HG03460 (cell line): ENCODE data around the gene TRMT61B.
A peak's percentile ranks its signal among the peaks of the same experiment; 100 is the strongest.

ENCODE experiments used
- ATAC-seq: cut with Tn5 transposase; IDR thresholded peaks from one replicate; pipeline ENCODE4 v1.9.1; 2021; ENCODE audit not compliant: unreplicated experiment

Gene TRMT61B

GRCh38 chr2:28870146-28870891 is at the start of gene TRMT61B:
TRMT61B (minus strand) TSS chr2:28870309; CDS start chr2:28870277, 32 bp downstream.
- ATAC-seq, result peak; percentile 97

- ATAC-seq, result no peak
These were observed 45.8 kb upstream of the TRMT61B start for GRCh38 chr2:28915939-28916338.

DNA sequence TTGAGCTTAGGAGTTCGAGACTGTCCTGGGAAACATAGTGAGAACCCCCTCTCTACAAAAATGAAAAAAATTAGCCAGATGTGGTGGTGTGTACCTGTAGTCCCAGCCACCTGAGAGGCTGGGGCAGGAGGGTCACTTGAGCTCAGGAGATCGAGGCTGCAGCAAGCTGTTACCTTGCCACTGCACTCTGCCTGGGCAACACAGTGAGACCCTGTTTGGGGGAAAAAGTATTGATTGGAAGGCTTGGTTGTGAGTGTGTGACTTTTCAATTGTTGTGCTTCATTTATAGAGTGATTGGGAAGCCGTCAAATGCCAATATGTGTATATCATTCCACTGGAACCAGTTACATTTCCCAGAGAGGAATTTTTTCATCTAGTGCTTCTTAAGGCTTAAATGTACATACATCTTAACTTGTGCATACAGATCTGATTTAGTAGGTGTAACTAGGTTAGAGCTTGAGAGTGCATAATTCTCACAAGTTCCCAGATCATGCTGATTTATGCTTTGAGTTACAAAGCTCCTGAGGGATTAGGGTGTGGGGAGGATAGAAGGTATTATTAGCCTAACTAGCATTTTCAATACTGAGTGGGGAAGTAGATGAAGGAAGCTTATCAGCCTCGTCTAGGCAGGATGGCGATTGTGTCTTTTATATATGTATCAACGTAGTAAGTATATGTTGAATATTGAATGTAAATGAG is 39.7 kb upstream of the TRMT61B start:
- no peak for ATAC-seq

DNA sequence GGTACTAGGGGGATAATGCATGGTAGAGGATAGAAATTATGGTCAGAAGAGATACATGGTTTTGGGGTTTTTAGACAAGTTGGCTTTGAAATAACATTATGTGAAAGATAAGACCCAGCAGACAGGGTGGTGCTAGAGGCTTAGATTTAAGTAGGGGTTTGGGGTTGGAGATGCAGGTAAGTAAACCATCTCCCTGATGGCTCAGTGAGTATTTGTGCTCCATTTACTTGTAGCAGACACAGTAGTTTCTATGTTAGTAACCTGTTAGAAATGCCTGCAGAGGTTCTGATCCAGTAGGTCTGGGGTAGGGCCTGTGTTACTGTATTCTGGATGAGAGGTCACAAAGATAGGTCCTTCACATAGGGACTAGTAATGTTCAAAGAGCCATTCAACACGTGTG is 38.1 kb upstream of the TRMT61B start:
- no peak for ATAC-seq

DNA sequence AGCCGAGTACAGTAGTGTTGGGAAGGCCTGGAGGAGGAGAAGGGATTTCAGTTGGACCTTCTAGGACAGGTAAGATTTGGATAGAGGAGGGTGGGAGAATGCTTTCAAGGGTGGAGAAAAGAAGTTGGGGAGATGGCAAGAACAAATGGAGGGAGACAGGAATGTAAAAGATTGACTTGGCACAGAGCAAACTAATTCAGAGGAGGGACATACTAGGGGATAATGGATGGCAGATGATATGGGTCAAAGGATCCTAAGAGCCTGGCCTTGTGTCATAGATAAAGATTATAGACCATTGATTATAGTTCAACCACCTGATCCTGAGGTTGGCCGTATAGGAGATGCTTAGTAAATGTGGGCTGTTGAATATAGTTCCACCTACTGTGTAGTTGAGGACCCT is 36.7 kb upstream of the TRMT61B start:
- no peak for ATAC-seq

DNA sequence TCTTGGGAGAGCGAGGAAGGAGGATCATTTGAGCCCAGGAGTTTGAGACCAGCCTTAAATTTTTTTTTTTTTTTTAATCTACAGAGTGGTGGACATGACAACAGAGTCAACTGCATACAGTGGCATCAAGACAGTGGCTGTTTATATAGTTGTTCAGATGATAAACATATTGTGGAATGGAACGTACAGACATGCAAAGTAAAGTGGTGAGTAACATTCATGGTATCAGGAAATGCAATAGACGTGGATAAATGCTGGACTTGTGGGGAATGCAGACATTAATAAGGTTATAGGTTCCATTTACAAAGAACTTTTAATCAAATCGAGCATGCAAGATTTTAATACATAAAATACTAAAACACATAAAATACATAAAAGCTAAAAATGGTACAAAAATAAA is 36.3 kb upstream of the TRMT61B start:
- ATAC-seq, result no peak

DNA sequence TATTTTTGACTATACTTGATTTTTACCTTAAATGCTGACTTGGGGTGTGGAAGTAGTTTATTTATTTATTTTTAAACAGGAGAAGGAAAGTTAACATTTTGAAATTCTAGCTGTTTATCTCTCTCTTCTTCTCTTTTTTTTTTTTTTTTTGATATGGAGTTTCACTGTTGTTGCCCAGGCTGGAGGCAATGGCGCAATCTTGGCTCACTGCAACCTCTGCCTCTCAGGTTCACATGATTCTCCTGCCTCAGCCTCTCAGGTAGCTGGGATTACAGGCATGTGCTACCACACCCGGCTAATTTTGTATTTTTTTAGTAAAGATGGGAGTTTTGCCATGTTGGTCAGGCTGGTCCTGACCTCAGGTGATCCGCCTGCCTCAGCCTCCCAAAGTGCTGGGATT is 35.4 kb upstream of the TRMT61B start:
- ATAC-seq, result no peak

DNA sequence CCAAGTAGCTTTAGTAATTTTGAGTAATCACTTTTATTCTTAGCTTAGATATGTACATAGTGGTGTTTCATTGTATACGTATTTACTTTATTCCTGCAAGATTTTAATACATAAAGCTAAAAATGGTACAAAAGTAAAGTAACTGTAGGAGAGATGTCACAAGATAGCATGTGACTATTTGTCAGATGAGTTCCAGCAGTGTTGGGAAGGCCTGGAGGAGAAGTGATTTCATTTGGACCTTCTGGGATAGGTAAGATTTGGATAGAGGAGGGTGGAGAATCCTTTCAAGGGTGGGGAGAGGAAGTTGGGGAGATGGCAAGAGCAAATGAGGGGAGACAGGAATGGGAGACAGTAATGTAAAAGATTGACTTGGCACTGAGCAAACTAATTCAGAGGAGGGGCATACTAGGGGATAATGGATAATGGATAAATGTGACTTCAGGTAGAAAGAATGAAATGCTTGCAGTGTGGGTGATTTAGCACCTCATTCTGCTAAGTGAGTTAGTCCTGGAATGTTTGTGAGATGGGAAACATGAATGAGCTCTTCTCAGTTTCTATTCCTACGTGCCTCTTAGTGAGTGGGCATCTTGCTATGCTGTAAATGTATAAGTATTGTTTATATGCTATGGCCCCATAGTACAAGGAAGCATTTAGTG is 34.8 kb upstream of the TRMT61B start:
- no peak for ATAC-seq

DNA sequence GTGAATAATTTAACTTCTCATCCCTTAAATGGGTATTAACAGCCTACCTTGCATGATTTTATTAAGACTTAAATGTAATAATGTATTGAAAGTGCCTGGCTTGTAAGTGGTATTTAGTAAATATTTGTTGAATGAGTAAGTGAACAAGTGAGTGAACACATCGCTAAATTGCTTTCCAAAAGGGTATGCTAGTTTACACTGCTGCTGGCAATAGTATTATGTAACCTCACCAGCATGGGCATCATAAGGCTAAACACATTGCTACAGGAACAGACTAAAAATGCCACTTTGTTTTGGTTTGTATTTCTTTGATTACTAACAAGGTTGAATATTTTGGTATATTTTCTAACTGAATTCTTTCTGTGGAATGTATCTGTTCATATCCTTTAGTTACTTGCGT is 34.2 kb upstream of the TRMT61B start:
- no peak for ATAC-seq

GRCh38 chr2:28902584-28902983 is 32.5 kb upstream of the TRMT61B start:
- ATAC-seq, result no peak

DNA sequence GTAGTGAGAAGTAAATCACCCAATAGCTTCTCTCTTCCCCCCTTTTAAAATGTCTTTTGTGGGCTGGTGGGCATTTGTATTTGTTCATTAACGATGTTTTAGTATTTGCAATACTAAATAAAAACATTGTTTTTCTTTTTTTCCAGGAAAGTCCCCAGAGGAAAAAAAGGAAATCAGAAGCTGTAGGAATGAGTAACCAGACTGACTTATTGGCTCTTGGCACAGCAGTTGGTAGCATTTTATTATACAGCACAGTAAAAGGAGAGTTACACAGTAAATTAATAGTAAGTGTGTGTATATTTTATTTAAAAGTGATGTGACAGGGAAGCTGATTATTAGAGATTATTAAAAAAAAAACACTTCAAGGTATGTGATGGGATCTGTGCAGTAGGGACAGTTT is 31.7 kb upstream of the TRMT61B start:
- ATAC-seq, result no peak

DNA sequence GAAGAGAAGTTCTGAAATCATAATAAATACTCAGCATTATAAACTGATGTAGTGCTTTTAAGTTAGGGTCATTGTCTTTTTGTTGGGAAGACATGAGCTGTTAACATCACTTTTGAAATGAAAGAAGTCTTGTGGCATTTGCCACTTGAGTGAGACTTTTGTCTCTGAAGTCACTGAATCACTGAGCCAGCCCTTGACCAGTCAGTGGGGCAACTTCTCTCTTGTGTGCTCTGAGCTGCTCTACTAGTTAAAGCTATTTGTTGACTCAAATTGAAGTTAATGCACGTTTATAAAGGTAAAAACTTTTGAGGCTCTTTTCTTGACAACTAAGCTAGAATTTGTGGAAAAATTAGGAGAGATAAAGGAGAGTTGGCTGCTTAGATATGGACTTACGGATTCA is 31.1 kb upstream of the TRMT61B start:
- ATAC-seq, result no peak

DNA sequence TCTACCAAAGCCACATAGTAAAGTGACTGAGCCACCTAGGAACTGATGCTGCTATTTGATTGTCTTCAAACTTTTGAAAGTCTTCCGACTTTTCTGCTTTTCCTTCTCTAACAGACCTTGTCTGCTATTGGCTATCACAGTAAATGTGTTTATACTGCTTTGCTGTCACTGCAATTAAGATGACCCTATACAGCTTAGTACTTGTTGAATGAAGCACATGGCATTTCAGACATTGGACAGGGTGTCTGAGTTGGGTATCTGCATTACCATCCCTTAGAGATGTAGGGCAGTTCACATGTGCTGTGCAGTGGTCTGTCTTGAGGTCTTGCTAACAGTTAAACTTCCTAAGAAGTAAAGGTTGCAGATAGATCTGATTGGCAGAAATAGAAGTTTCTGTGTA is 27.9 kb upstream of the TRMT61B start:
- no peak for ATAC-seq

DNA sequence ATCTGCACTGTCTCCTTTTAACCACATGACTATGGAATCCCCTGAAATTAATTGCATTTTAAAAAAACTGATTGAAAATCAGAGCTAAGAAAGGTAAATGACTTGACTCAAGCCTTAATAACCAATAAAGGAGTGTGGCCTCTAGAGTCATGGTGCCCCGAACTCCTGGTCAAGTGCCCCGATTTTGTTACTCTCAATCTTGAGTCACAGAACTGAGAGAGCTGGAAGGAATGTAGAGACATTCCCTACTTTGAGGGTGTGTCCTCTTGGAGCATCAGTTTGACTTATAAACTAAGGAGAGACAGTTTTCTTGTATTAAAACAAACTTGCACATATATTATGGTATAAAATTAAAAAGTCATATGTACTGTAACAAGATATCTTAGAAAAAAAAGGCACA is 26.8 kb upstream of the TRMT61B start:
- ATAC-seq, result no peak

DNA sequence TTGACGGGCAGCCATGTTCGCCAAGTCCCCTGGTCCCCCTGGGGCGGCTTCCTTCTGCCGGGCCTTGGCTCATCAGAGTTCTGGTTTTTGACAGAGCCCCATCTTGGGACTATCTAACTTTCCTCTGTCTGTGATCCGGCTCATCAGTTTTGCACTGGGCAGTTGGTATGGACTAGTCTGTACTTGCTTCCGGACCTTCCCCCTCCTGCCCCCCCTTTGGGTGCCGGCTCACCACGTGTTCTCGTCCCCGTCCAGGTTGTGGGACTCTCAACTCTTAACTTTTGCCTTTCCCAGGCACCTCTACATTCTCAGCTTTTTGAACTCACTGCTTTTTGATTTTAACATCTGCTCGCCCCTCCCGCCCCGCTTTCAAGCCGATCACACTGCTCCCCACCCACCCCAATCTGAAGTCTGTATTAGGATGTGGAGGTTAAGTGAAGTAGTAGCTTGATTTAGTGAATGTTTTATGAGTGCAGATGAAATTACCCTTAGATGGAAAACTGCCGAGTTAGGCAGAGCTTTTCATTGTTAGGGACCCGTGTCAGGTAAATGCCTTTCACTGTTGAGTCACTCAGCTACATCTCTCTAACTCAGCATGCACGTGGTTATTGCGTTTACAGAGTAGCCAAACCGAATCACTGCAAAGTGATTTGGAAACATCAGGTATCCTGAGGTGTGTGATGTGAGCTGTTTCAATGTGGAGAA is 25.2 kb upstream of the TRMT61B start:
- ATAC-seq, result peak; percentile 29

- ATAC-seq, result peak; percentile 87
These were observed 24.5 kb upstream of the TRMT61B start, which contains the start of gene WDR43 for GRCh38 chr2:28894470-28895188. WDR43 (plus strand) TSS chr2:28894667; CDS start chr2:28894699, 32 bp downstream.

DNA sequence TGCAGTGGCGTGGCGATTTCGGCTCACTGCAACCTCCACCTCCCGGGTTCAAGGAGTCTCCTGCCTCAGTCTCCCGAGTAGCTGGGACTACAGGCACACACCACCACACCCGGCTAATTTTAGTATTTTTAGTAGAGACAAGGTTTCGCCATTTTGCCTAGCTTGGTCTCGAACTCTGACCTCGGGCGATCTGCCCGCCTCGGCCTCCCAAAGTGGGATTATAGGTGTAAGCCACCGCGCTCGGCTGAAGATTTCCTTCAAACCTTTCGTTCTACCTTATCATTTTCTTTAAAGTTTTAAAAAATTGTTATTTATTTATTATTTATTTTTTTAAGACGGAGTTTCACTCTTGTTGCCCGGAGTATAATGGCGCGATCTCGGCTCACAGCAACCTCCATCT is 23.4 kb upstream of the TRMT61B start:
- ATAC-seq, result no peak

GRCh38 chr2:28880193-28880592 is 10.1 kb upstream of the TRMT61B start:
- no peak for ATAC-seq

DNA sequence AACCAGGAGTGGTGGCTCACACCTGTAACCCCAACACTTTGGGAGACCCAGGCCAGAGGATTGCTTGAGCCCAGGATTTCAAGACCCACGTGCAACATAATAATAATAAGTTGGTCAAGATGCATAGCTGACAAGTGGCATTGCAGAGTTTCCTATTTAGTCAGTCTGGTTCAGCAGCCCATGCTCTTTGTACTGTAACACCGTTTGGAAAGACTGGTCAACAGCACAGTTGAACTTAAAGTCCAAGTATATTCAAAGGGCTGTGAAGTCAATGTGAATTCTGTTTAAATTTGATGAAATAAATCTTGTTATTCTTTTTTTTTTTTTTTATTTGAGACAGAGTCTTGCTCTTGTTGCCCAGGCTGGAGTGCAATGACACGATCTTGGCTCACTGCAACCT is 1.5 kb upstream of the TRMT61B start:
- ATAC-seq, result no peak

GRCh38 chr2:28869494-28870145 is 489 bp downstream of the TRMT61B start:
- peak; percentile 25 for ATAC-seq
